ENCODE results near the gene MDFIC. TPM values are rescaled to one million over a fixed set of nuclear protein-coding genes. Genes with fewer than 3 reads are reported as not detected.

MDFIC gene
- total and polyA plus RNA-seq, 2 experiments from 2014 or later, result 3.0 to 5.2 TPM

- ATAC-seq (no peak), DNase-seq (ENCODE audit: low spot score) (no peak)
- H3K4me2 ChIP-seq, result no peak overlapping the region
- no peak overlapping the region for H2AFZ ChIP-seq
- H3K36me3 ChIP-seq (ENCODE audit: insufficient read depth), result no peaks in the 10 kb centered on the region
- H3F3A ChIP-seq (replicated peaks; ENCODE audit: low read depth), result no peaks in the 10 kb centered on the region
- no peak overlapping the region for H3K27ac ChIP-seq (ENCODE audit: low read depth)
- no peaks in the 10 kb centered on the region for H3K4me1 ChIP-seq (ENCODE audit: insufficient read depth)
- Mint-ChIP-seq H3K4me1 (no peaks in the 10 kb centered on the region), H3K27ac (no peak overlapping the region), H3K9me3 (no peaks in the 10 kb centered on the region), H3K4me3 (no peak overlapping the region), H3K36me3 (ENCODE audit: low read depth) (no peaks in the 10 kb centered on the region), H3K27me3 (ENCODE audit: insufficient read depth, low read depth, poor library complexity) (peaks cover 1% of the 10 kb centered on the region)
- H3K9me2 ChIP-seq (ENCODE audit: insufficient read depth), result 0 out of 2 replicates have a peak, but pooled peaks cover 2% of the 10 kb centered on the region
- H3K27me3 ChIP-seq (ENCODE audit: insufficient read depth), result no peaks in the 10 kb centered on the region
- TF ChIP-seq ETS1 (IDR thresholded peaks at IDR 0.05) (no peak), CTCF (conservative IDR thresholded peaks at IDR 0.05; ENCODE audit: low read depth in 2 of 2) (no peak), ZNF462 (CRISPR knock-in tag; IDR thresholded peaks at IDR 0.05) (no peak), NANOG (IDR thresholded peaks at IDR 0.05; ENCODE audit: borderline replicate concordance) (no peak)
- no peaks in the 10 kb centered on the region for H3K79me2 ChIP-seq (replicated peaks; ENCODE audit: insufficient read depth)
- no peaks in the 10 kb centered on the region for H4K20me1 ChIP-seq (replicated peaks; ENCODE audit: insufficient read depth)
- no peak overlapping the region for H3K4me3 ChIP-seq
Observed at GRCh38 chr7:114900127-114900526, 21.8 kb upstream of the MDFIC start.
